Measurements from ENCODE around the gene OR2M2. TPM values are rescaled to one million over a fixed set of nuclear protein-coding genes. Genes with fewer than 3 reads are reported as not detected.

Gene OR2M2, protein sequence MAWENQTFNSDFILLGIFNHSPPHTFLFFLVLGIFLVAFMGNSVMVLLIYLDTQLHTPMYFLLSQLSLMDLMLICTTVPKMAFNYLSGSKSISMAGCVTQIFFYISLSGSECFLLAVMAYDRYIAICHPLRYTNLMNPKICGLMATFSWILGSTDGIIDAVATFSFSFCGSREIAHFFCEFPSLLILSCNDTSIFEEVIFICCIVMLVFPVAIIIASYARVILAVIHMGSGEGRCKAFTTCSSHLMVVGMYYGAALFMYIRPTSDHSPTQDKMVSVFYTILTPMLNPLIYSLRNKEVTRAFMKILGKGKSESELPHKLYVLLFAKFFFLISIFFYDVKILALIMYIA
- total RNA-seq: not detected
- long read RNA-seq, donor 1: 0 reads
- long read RNA-seq, donor 2: 0 reads

DNA sequence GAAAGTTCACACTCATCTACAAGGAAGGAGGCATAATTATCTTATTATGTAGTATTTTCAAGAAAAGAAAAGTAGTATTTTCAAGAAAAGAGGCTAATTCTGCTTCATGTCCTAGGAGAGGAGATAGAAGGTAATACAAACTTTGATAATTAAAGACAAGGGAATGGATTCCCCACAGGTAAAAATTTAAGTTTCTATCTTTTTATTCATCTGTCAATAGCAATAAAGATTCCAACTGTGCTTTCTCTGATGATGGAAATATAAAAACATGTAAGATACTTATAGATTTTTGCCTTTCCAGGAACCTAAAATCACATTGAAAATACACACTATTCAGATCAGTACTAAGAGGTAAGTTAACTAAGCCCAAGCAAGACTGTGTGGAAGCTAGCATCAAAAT is at the start of gene OR2M2:
TSS of gene OR2M2 (plus strand) at position 301 of the 400 bp plus-strand sequence. CDS start 5,165 bp downstream, outside the sequence.
- ATAC-seq: no peak
- Histone ChIP-seq H3K9me3 (peaks cover 20% of the 10 kb centered on the region), H3K4me1 (ENCODE audit: low read depth) (no peaks in the 10 kb centered on the region), H3K36me3 (ENCODE audit: low read depth) (no peaks in the 10 kb centered on the region), H3K4me3 (no peak within 1 kb of the TSS)
- intact Hi-C loops (cut with DNase I, micrococcal nuclease): no loop called here
- TF ChIP-seq, protein P1, sequence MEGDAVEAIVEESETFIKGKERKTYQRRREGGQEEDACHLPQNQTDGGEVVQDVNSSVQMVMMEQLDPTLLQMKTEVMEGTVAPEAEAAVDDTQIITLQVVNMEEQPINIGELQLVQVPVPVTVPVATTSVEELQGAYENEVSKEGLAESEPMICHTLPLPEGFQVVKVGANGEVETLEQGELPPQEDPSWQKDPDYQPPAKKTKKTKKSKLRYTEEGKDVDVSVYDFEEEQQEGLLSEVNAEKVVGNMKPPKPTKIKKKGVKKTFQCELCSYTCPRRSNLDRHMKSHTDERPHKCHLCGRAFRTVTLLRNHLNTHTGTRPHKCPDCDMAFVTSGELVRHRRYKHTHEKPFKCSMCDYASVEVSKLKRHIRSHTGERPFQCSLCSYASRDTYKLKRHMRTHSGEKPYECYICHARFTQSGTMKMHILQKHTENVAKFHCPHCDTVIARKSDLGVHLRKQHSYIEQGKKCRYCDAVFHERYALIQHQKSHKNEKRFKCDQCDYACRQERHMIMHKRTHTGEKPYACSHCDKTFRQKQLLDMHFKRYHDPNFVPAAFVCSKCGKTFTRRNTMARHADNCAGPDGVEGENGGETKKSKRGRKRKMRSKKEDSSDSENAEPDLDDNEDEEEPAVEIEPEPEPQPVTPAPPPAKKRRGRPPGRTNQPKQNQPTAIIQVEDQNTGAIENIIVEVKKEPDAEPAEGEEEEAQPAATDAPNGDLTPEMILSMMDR (IDR thresholded peaks at IDR 0.05): no peak
- DNase-seq: no peak

DNA sequence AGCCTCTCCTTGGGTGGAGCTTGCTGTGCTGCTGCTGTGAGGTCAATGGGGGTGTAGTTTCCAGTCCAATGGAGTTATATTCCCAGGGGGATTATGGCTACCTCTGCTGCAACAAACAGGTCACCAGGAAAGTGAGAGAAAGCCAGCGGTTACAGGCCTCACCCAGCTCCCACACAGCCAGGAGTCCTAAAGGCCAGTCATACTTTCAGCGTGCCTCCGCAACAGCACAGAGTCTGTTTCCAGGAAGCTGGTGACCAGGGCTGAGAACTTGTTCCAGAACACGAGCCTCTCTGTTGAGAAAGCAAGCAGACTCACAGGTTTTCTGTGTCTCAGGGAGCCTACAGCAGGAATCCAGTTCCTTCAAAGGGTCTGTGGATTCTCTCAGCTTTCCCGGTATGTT is 47.0 kb upstream of the OR2M2 start:
- H3K9me3 ChIP-seq: peaks cover 47% of the 10 kb centered on the region
- intact Hi-C loops (cut with DNase I, micrococcal nuclease): no loop called here

DNA sequence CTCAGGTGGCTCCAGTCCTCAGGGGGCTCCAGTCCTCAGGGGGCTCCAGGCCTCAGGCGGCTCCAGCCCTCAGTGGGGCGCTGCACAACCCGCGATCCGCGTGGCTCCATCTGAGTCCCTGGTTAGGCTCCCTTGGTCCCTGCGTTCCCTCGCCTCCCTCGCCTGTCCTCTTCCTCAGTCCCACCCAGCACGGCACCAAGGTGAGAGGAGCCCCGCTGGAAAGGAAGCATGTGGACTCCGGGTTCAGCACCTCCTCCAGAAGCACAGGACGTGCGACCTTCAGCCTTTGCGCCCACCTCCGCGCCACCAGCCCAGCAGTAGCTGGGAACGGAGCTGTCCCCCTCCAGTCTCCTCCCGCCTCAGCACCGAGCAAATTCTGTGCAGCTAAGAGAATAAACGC is 37.8 kb upstream of the OR2M2 start:
- Histone ChIP-seq H3K4me1 (ENCODE audit: low read depth) (no peaks in the 10 kb centered on the region), H3K4me3 (no peak overlapping the region), H3K36me3 (ENCODE audit: low read depth) (no peaks in the 10 kb centered on the region), H3K9me3 (peaks cover 30% of the 10 kb centered on the region)
- DNase-seq (no peak), ATAC-seq (no peak)
- intact Hi-C loops (cut with DNase I, micrococcal nuclease): no loop called here
- TF ChIP-seq, protein P1 (IDR thresholded peaks at IDR 0.05): no peak

More for the DNA sequence above, 47.0 kb upstream of the OR2M2 start:
- Histone ChIP-seq H3K4me1 (ENCODE audit: low read depth) (no peaks in the 10 kb centered on the region), H3K36me3 (ENCODE audit: low read depth) (no peaks in the 10 kb centered on the region), H3K4me3 (no peak overlapping the region)
- TF ChIP-seq, protein P1 (IDR thresholded peaks at IDR 0.05): no peak
- no peak for DNase-seq
- ATAC-seq: no peak

DNA sequence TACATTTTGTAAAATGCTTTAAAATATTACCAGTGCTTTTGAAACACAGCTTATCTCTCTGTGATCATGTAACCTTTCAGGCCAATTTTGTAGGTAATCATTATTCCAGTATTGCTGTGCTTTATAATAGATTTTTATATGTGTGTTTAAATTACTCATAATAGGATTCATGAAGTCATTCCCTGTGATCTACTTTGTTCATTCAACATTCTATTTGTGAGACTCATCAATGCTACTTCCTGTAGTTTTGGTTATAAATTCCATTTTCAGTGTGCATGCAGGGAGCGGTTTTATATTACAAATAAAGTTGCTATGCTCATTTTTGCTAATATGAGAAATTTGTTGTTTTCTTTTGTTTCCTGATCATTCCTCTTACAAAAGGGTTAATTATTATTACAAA is 33.8 kb upstream of the OR2M2 start:
- H3K9me3 ChIP-seq: peaks cover 35% of the 10 kb centered on the region
- TF ChIP-seq, protein P1 (IDR thresholded peaks at IDR 0.05): no peak
- H3K4me3 ChIP-seq: no peak overlapping the region
- intact Hi-C loops (cut with DNase I, micrococcal nuclease): no loop called here
- ATAC-seq (no peak), DNase-seq (no peak)
- H3K36me3 ChIP-seq (ENCODE audit: low read depth): no peaks in the 10 kb centered on the region
- H3K4me1 ChIP-seq (ENCODE audit: low read depth): no peaks in the 10 kb centered on the region

DNA sequence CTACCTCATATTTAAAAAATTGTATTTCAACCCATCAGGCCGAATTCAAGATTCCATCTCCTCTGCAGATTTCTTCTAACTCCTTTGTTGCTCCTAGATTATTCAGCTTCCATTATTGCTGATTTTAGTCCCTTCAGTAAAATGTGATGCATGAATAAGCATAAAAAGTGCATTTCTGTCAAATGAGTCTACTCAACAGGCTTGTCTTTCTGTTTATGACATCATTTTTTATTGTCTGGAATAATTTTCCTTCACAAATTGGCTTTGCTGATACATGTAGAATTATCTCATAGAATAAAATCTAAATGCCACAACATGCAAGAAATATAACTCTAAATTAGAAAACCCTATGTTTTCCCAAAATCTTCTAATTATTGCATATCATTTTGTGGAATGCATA is 31.3 kb upstream of the OR2M2 start:
- no peak for ATAC-seq
- Histone ChIP-seq H3K4me1 (ENCODE audit: low read depth) (no peaks in the 10 kb centered on the region), H3K36me3 (ENCODE audit: low read depth) (no peaks in the 10 kb centered on the region), H3K4me3 (no peak overlapping the region), H3K9me3 (peaks cover 49% of the 10 kb centered on the region)
- intact Hi-C loops (cut with DNase I, micrococcal nuclease): no loop called here
- TF ChIP-seq, protein P1 (IDR thresholded peaks at IDR 0.05): no peak
- DNase-seq: no peak

All from mucosa of descending colon (tissue), 3 donors.